DND-41 (cell line): ENCODE data around the gene TMEM121.

Source experiments
- ATAC-seq: fragments of 200-7000 bp; cut with Tn5 transposase; 3 replicates; pipeline ENCODE4 v1.9.1; 2021; ENCODE audit warnings: low read depth; ENCODE audit not compliant: insufficient read depth
- DNase-seq: peaks from one replicate; pipeline ENCODE4 v3.0.0-alpha.2; 2020
- H2AFZ ChIP-seq: 2 replicates; pipeline ENCODE4 v1.6.0; 2012; ENCODE audit warnings: low read depth, low read length
- H3K27ac ChIP-seq: 2 replicates; pipeline ENCODE4 v1.5.1; 2012; ENCODE audit warnings: low read length, inconsistent platforms
- H3K27me3 ChIP-seq: fragments of 200-600 bp; sonication (generic); 2 replicates; pipeline ENCODE4 v1.6.0; 2012; ENCODE audit warnings: low read length, mild to moderate bottlenecking, inconsistent platforms; ENCODE audit not compliant: insufficient read depth, poor library complexity
- H3K36me3 ChIP-seq: 2 replicates; pipeline ENCODE4 v1.5.1; 2012; ENCODE audit warnings: low read length, inconsistent platforms; ENCODE audit not compliant: insufficient read depth
- H3K4me1 ChIP-seq: 2 replicates; pipeline ENCODE4 v1.5.1; 2012; ENCODE audit warnings: mild to moderate bottlenecking, low read length; ENCODE audit not compliant: insufficient read depth
- H3K4me2 ChIP-seq: 2 replicates; pipeline ENCODE4 v1.6.0; 2012; ENCODE audit warnings: mild to moderate bottlenecking, moderate library complexity, low read length, inconsistent platforms; ENCODE audit not compliant: insufficient read depth
- H3K4me3 ChIP-seq, 2 experiments: fragments of 200-600 bp in 1 of 2; shearing (Covaris generic) in 1 of 2; 2 replicates each; pipeline ENCODE4 v1.5.1; 2012 to 2016; ENCODE audit warnings: inconsistent platforms in 2 of 2, low read length in 2 of 2, mild to moderate bottlenecking in 2 of 2, low read depth in 1 of 2, moderate library complexity in 1 of 2
- H3K79me2 ChIP-seq: 2 replicates; pipeline ENCODE4 v1.6.0; 2012; ENCODE audit warnings: low read length, inconsistent platforms; ENCODE audit not compliant: insufficient read depth
- H3K9ac ChIP-seq: 2 replicates; pipeline ENCODE4 v1.6.0; 2012; ENCODE audit warnings: low read depth, mild to moderate bottlenecking, inconsistent platforms, low read length, moderate library complexity
- H3K9me3 ChIP-seq: 2 replicates; pipeline ENCODE4 v1.5.1; 2012; ENCODE audit warnings: low read length, moderate library complexity, mild to moderate bottlenecking, inconsistent platforms; ENCODE audit not compliant: insufficient read depth, severe bottlenecking
- H4K20me1 ChIP-seq: 2 replicates; pipeline ENCODE4 v1.6.0; 2012; ENCODE audit warnings: low read length; ENCODE audit not compliant: insufficient read depth
- CTCF ChIP-seq: IDR thresholded peaks from 2 replicates; pipeline ENCODE4 v1.5.1; 2012; ENCODE audit warnings: borderline replicate concordance, low read length, moderate library complexity, mild to moderate bottlenecking; ENCODE audit not compliant: poor library complexity, severe bottlenecking; ENCODE audit errors: extremely low read depth
- EZH2 ChIP-seq: IDR thresholded peaks from 3 replicates; pipeline ENCODE4 v1.6.1; 2012; ENCODE audit warnings: borderline replicate concordance, low read depth, mild to moderate bottlenecking, moderate library complexity, low read length, inconsistent platforms; ENCODE audit not compliant: severe bottlenecking

TMEM121 gene

DNA sequence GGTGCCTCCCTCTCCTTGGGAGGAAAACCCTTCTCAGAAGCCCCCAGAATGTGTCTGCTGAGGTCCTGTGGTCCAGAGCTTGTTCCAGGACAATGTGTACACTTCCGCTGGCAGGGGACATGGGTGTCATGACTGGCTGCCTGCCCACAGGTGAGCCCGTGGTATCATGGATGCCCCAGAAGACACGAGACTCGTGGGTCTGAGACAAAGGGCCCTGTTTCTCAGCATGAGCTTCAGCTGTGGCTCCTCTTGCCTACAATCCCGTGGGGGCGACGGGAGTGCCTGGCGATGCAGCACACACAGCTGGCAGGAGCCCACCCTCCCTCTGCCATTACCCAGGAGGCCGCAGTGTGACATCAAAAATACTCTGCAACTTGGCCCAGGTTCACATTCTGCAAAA is 7.0 kb downstream of the TMEM121 start:
- DNase-seq (no peak), ATAC-seq (no peak)
- no peaks in the 10 kb centered on the region for H3K79me2 ChIP-seq
- TF ChIP-seq EZH2 (no peak), CTCF (no peak)
- no peaks in the 10 kb centered on the region for H3K36me3 ChIP-seq
- H4K20me1 ChIP-seq = peaks cover 3% of the 10 kb centered on the region; the same call in 1 of the 2 replicates
- no peak overlapping the region for H3K9ac ChIP-seq
- H3K9me3 ChIP-seq = no peaks in the 10 kb centered on the region
- H3K4me2 ChIP-seq = no peak overlapping the region
- no peaks in the 10 kb centered on the region for H3K27me3 ChIP-seq
- H3K4me1 ChIP-seq = peaks cover 10% of the 10 kb centered on the region
- H3K27ac ChIP-seq = no peak overlapping the region
- H2AFZ ChIP-seq = no peak overlapping the region
- H3K4me3 ChIP-seq = no peak overlapping the region

GRCh38 chr14:105533811-105534498 is 7.6 kb downstream of the TMEM121 start:
- Histone ChIP-seq H3K9me3 (no peaks in the 10 kb centered on the region), H3K27ac (no peak overlapping the region), H4K20me1 (peaks cover 3% of the 10 kb centered on the region; the same call in 1 of the 2 replicates), H3K79me2 (no peaks in the 10 kb centered on the region), H3K27me3 (no peaks in the 10 kb centered on the region), H3K4me2 (no peak overlapping the region), H3K36me3 (no peaks in the 10 kb centered on the region), H3K4me1 (peaks cover 7% of the 10 kb centered on the region), H3K4me3 (no peak overlapping the region), H3K9ac (no peak overlapping the region), H2AFZ (no peak overlapping the region)
- DNase-seq = no peak
- TF ChIP-seq EZH2 (no peak), CTCF (no peak)
- ATAC-seq = no peak

GRCh38 chr14:105534586-105534985 is 8.2 kb downstream of the TMEM121 start:
- H3K9ac ChIP-seq = no peak overlapping the region
- TF ChIP-seq CTCF (no peak), EZH2 (no peak)
- no peaks in the 10 kb centered on the region for H3K27me3 ChIP-seq
- DNase-seq (no peak), ATAC-seq (no peak)
- no peak overlapping the region for H3K27ac ChIP-seq
- no peaks in the 10 kb centered on the region for H3K36me3 ChIP-seq
- no peaks in the 10 kb centered on the region for H3K9me3 ChIP-seq
- peaks cover 3% of the 10 kb centered on the region; the same call in 1 of the 2 replicates for H4K20me1 ChIP-seq
- H3K79me2 ChIP-seq = no peaks in the 10 kb centered on the region
- no peak overlapping the region for H3K4me3 ChIP-seq
- H3K4me1 ChIP-seq = peaks cover 7% of the 10 kb centered on the region
- no peak overlapping the region for H3K4me2 ChIP-seq
- no peak overlapping the region for H2AFZ ChIP-seq

- no peak for TF ChIP-seq EZH2
- no peak for TF ChIP-seq CTCF
These were observed 9.7 kb downstream of the TMEM121 start for GRCh38 chr14:105536051-105536450.

More at GRCh38 chr14:105536051-105536450, 9.7 kb downstream of the TMEM121 start:
- H4K20me1 ChIP-seq = peaks cover 3% of the 10 kb centered on the region; the same call in 1 of the 2 replicates
- H3K27me3 ChIP-seq = no peaks in the 10 kb centered on the region
- H3K36me3 ChIP-seq = no peaks in the 10 kb centered on the region
- DNase-seq (no peak), ATAC-seq (no peak)
- H3K79me2 ChIP-seq = no peaks in the 10 kb centered on the region
- H3K27ac ChIP-seq = no peak overlapping the region
- no peaks in the 10 kb centered on the region for H3K9me3 ChIP-seq
- no peak overlapping the region for H2AFZ ChIP-seq
- no peak overlapping the region for H3K4me3 ChIP-seq
- peaks cover 7% of the 10 kb centered on the region for H3K4me1 ChIP-seq
- no peak overlapping the region for H3K4me2 ChIP-seq
- H3K9ac ChIP-seq = no peak overlapping the region
